Retinal pigment epithelial cell (primary cell): Measurements from ENCODE around the gene ZNF750.

Experiments
- DNase-seq: peaks from one replicate; pipeline ENCODE4 v3.0.0-alpha.2; 2010; ENCODE audit warnings: low read depth
- H3K4me3 ChIP-seq: 2 replicates; pipeline ENCODE4 v1.5.1; 2011; ENCODE audit warnings: mild to moderate bottlenecking, low read length, control low read depth, moderate library complexity
- CTCF ChIP-seq: conservative IDR thresholded peaks from 2 replicates; pipeline ENCODE4 v1.5.1; 2011; ENCODE audit warnings: low read depth, low read length, control low read depth, inconsistent platforms

Gene ZNF750

DNA sequence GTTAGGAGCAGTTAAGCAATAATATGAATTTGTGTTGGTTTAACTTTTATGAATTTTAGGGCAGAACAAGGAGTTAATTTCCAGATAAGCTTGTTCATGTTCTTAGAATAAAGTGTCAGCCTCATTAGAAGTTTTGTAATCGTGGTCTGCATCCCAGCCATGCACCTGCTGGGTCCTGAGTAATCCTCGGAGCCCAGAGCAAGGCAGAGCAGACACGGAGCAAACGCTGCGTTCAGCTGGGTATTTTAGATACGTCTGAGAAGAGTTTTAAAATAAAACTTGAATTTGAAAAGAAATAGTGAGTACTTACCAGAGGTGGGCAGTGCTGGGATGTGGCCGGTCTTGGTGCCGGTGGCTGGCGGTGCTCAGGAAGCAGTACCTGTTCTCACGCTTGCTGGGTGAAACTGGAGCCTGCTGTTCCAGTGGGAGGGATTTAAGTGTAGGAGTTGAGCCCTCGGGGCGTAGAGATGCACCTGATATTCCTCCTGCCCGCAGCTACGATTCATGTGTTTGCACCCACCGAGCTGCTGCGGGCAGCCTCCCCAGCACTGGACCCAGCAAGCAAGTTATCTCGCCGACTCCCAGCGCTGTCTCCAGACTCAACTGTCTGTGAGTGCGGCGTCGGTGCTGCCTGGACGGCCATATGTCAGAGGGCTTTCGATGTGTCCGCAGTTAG is at the start of gene ZNF750:
Gene ZNF750 (minus strand): TSS at position 406 of the 676 bp plus-strand sequence. CDS start 7,568 bp downstream, outside the sequence.
- H3K4me3 ChIP-seq: no peak within 1 kb of the TSS
- TF ChIP-seq CTCF: no peak
- no peak for DNase-seq

DNA sequence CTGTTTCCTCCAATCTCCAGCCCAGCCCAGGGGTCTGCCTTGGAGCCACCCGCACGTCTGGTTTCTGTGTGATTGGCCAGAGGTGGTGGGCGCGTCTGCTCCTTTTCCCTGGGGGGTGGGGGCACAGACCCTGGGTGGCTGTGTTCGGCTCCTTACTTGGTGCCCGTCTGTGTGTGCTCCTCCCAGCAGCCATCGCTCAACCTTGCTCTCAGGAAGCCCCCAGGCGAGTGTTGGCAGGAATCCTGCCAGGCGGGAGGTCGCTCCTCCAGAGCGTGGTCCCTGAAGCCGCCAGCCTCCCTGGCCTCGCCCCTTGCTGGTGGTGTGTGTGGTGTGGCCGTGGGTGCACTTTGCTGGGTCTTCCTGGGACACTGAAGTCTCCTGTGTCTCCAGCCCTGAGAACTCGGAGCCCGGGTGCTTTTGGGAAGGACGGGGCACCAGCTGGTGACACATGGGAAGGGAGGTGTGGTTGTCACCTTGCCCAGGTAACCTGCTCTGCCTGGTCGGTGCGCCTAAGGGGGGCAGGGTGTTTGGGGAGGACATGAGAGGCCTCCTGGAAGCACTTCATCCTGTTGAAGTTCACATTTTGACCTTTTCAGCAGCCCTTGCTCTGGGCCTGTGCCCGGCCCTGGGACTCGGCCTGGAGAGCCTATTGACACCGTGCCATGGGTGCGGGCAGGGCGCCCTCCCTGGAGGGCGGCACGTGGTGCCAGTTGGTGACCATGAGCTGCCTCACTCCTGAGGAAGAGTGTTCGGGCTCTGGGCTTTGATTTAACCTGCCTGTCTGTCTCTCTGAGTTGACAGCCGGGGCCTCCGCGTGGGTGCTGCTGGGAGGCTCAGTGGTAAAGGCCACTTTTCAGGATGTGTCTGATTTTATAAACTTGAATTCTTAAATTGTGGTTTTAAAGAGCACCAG is 49.0 kb upstream of the ZNF750 start:
- H3K4me3 ChIP-seq: no peak overlapping the region
- no peak for DNase-seq
- TF ChIP-seq CTCF: no peak

- TF ChIP-seq CTCF: no peak
- no peak overlapping the region for H3K4me3 ChIP-seq
- no peak for DNase-seq
These were observed 47.7 kb upstream of the ZNF750 start for GRCh38 chr17:82887255-82888164.

- no peak overlapping the region for H3K4me3 ChIP-seq
- no peak for DNase-seq
- TF ChIP-seq CTCF: no peak
These were observed 45.1 kb upstream of the ZNF750 start for GRCh38 chr17:82884970-82885353.

DNA sequence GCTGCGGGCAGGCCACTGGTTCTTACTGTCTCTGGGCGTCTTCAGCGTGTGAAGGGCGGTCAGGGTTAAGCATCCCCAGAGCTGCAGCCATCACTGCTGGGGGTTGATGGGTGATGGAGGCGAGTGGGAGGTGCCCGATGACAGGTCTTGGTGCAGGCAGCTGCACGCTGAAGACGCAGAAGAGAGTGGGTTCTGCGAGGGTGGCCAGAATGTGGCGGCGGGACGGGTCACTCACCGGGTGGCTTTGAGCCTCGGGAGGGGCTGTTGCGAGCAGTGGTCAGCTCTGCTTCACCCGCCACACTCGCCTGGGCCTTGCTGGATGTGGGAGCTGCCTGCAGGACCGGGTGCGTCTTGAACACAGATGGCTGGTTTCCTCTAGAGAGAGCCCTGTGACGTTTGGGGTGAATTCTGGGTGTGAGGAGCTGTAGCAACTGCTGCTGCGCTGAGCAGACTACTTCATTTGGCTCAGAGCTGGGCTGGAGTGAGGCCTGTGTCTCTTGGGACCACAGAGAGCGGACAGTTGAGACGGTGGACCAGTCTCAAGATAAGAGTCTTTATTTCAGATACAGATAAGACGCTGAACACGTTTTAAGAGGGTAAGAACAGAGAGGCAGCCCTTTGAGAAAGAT is 44.6 kb upstream of the ZNF750 start:
- TF ChIP-seq CTCF: no peak
- no peak overlapping the region for H3K4me3 ChIP-seq
- no peak for DNase-seq

- TF ChIP-seq CTCF: no peak
- no peak overlapping the region for H3K4me3 ChIP-seq
- DNase-seq: no peak
These were observed 43.7 kb upstream of the ZNF750 start for GRCh38 chr17:82883419-82884031.
